ENCODE results near the gene GSDMA.

The GSDMA gene, protein sequence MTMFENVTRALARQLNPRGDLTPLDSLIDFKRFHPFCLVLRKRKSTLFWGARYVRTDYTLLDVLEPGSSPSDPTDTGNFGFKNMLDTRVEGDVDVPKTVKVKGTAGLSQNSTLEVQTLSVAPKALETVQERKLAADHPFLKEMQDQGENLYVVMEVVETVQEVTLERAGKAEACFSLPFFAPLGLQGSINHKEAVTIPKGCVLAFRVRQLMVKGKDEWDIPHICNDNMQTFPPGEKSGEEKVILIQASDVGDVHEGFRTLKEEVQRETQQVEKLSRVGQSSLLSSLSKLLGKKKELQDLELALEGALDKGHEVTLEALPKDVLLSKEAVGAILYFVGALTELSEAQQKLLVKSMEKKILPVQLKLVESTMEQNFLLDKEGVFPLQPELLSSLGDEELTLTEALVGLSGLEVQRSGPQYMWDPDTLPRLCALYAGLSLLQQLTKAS

DNA sequence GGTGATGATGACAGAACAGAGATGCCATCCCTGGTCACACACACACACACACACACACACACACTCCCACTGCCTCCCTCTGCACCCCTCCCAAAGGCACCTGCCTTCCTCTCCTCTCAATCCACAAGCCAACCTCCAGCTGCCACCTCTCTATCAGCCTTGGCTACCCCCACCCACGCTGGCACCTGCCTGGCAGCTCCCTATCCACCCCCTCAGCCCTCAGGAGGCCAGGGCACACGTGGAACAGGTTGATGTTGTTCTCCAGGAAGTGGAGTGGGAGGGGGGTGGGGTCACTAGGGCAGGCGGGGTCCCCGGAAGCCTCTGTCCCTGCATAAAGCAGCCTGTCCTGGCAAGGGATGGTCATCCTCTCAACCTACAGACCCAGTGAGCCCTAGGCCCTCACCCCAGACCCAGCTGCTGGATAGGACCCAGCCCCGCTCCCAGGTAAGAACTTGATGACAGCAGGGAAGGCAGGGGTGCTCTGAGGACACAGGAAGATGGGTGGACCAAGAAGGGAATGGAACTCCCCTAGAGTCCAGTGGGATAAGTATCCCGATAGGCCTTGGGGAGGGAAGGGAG lies at the start of gene GSDMA:
TSS of gene GSDMA (plus strand) at position 363 of the 579 bp plus-strand sequence. CDS start 2,684 bp downstream, outside the sequence.
- no peak for DNase-seq

DNA sequence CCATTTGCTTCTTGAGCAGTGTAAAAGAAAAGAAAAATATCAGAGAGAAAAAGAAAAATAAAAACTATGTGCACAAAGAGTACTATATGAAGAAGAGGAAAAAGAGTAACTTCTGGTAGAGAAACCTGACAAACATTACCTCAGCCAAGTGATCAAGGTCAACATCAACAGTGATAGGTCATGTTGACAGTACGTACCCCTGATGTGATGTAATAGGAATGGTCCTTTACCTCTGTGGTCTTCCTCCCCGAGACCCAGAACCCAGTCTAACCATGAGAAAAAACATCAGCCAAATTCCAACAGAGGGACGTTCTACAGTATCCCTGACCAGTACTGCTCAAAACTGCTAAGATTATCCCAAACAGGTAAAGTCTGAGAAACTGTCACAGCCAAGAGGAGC lies 48.8 kb upstream of the GSDMA start:
- DNase-seq, result no peak

DNA sequence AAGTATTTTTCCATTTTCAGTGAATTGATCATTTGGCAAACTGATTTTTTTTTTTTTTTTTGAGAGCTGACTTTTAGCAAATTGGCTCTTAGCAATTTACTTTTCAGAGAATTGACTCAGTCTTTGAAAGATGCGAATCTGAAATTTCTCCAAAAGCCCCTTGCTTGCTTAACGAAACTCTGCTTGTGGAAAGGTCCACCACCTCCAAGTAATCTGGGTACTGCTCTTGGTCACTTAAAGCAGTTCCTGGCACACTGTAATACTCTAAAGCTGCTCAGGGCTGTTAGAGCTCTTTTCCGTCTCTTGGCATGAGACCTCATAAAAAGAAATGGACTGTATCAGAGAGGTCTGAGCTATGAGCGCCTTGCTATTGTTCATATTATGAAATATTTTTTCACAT lies 47.2 kb upstream of the GSDMA start:
- no peak for DNase-seq

DNA sequence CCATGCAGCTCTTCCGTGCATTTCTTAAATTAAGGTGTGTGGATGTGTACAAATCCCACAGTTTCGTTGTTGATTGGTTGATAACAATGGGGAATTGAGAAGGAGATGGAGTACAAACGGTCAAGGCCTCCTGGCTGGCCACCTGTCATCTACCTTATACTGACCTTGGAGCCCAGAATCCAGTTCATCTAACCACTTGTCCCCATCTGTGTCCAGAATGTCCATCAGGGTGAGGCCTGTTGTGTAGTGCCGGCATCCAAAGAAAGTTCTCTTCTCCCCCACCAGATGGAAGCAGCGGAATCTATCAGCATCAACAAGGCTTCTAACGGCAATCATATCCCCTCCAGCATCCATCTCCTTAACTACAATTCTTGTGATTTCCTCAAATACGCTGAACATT lies 45.9 kb upstream of the GSDMA start:
- DNase-seq, result no peak

DNA sequence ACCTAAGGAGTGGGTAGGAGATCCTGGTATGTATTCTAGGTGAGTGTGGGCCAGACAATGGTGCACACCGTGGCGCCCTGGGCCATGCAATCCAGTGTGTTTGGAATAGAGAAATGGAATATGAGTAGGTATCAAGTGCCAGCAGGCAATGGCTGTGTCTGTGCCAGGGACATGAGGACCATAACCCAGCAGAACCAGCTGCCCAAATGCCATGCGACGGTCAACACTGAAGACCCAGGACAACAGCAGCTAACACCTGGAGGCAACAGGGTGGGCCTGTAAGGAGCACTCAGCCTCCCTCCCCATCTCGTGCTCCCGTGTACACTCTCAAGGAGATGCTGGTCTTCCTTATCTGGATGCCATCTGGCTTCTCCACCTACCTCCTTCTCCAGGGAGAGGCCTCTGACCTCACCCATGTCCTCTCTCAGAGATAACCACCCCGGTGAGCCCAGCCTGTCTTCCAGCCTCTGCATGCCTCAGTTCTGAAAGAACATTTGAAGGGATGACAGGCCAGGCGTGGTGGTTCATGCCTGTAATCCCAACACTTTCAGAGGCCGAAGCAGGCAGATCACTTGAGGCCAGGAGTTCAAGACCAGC lies 43.6 kb upstream of the GSDMA start:
- DNase-seq, result no peak

DNA sequence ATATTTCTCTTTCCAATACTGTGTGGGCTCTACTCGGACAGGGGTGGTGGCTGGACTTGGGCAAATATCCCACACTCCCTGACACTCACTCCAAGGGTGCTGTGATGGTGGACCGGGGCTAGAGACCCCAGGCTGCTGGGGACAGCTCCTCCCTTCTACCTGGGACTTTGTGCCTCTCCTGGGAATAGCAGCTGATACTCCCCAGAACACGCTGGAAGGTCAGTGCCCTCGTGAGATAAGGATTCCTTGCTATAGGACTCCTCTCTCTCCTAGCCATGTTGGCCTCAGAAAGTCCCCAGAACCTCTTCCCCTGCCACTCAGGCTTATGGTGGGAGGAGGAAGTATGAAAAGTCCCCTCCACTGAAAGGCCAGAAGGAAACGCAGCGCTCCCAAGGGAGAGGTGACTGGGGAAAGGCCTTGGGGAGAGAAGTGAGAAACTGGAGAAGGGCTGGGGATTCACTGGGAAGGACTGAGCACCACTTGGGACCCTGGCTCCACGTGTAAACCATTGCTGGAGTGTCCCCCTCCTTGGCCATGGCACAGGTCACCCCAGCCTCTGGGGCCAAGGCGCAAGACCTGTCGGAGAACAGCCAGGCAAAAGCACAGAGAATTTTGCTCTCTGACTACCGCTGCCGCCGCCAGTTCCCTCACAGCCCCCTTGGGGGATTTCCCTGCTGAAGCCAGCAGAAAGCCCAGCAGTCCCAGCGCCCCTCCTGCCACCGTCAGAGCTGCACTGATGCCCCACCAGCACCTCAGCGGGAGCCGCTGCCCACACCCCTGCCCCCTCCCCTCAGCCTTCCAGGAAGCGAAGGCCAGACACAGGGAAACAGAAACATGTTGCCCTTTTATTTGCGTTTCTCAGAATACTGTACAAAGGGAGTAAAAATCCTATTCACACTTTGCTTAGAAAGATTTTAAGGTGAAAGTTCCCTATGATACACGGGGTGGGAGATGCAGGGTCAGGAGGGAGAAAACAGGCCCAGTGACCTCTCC lies 42.3 kb upstream of the GSDMA start:
- DNase-seq, result peak; percentile 46 to 63

DNA sequence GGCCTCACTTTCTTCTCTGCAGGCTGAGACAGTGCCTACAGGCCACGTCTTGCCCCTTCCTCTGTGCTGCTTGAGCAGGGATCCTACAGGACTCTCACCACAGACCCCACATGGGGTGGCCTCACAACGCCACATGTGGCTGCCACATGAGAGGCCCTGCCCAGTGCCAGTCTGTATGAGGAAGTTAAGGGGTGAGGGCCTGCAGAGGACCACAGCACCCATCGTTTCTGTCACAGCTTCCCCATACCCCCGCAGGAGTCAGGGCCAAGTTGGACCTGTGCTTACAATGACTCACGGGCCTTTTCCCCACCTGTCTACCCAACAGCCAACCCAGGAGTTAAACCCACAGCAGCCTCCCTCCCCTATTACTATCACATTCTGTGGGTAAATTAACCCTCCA lies 41.5 kb upstream of the GSDMA start:
- DNase-seq, result no peak

DNA sequence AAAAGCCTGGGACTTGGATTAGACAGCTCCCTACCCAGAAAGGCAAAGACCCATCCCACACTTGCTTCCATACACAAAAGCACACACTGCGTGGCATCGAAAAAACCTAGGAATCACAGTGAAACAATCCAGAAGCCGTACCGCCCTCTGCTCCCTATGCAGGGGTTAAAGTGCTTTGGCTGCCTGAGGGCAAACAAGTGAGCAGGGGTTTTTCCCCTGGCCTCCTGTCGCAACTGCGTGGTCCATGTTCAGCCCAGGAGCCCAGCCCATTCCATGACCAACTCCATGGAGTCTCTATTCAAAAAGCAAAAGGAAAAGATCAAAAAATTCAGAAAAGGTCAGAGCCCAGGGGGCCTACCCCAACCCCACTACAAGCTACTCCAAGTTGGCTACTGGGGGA lies 40.8 kb upstream of the GSDMA start:
- DNase-seq, result no peak

DNA sequence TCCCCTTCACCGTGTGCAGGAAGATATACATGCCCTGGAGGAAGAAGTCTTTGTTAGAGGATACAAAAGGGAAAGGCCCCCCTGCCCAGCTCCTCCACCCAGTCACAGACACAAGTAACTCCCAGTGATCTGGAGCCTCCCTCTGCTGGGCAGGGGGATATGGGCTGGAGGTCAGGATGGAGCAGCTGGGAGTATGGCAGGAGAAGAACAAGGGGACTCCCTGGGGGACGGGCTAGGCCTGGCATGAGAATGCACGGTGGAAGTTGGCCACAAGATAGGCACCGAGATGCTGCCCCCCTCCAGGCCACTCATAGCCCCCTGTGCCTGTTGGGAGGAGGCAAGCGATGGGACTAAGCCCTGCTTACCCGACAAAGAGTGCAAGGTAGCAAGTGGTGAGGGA lies 39.6 kb upstream of the GSDMA start:
- no peak for DNase-seq

DNA sequence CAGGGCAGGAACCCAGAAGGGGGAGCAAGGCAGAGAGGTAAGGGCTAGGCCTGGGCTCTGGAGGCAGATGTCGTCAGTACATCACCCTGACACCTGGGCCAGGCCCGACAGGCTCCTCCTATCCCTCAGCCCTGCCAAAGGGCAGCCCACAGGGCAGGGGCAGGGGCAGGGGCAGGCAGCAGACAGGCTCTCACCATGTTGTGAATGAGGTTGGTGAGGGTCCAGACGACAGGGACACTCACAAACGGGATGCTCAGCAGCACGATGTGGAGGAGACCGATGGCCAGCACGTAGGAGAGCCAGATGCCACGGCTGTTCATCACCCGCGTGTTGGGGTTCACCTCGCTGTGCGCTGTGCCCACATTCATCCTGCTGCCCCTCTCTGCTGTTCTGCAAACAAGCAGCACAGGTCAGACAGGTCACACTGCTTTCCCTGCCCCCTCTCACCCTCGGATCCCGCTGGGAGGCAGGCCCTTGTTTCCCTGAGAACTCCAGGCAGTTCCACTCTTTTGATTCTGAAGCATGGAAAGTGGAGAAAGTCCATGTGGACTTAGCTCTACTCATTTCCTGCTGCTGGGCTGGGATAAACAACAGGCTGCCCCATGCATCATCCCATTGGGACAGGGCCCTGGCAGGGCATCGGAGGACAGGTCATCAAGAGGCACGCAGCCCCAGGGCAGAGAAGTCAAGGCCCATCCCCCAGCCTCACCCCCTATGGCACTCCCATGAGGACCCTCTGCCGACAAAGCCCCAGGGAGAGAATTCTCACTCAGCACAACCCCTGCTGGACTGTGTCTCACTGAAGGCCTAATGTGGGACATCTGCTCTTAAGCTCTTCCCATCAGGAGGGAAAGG lies 38.7 kb upstream of the GSDMA start:
- DNase-seq, result no peak

DNA sequence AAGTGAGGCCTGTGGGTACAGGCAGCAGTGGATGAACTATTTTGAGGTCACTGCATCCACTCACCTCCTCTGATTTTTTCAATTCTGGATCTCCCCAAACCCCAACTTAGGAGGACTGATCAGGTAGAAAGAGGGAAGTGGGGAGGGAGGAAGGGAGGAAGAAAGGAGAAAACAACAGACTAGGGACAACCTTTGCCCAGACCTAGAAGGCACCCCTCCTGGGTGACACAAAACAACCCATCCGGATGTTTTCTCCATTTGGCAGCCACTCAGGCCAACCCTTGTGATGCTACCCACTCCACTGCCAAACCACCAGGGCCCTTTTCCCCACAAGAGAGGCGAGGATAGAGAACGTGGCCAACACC lies 38.1 kb upstream of the GSDMA start:
- DNase-seq, result no peak

DNA sequence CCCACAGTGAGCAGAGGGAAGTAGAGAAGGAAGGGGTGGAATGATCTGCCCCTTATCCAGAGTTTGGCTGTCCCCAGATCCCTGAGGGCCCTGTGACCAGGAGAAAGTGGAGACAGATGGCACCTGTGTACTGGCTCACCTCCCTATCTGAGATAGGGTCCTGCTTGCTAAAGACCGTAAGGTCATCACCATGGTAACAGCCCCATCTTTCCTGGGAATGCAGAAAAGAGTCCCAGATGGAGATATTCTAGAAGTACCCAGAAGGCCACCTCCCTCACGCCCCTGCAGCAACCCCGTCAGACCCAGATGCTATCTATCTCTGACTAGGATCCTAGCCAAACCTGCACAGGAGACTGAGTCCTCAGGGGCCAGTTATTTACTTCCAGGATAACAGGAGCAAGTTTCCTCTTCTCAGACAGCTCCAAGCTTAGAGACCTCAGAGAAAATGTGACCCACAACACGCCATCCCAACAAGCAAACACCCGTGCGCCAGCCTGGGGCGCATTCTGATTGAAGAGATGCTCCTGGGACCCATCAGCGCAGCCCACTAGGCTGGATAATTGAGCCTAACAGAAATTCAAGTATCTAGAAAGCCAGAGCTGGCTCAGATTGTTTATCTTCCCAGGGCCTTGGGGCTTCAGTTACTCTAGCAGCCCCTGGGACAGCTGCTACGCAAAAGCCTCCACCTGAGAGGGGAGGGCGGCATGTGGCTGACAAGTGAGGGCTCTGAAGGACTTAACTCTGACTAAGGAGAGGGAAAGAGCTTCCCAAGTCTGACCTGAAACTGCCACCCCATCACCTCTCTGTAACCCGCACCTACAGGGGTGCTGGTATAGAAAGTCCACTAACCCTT lies 37.3 kb upstream of the GSDMA start:
- DNase-seq, result no peak

DNA sequence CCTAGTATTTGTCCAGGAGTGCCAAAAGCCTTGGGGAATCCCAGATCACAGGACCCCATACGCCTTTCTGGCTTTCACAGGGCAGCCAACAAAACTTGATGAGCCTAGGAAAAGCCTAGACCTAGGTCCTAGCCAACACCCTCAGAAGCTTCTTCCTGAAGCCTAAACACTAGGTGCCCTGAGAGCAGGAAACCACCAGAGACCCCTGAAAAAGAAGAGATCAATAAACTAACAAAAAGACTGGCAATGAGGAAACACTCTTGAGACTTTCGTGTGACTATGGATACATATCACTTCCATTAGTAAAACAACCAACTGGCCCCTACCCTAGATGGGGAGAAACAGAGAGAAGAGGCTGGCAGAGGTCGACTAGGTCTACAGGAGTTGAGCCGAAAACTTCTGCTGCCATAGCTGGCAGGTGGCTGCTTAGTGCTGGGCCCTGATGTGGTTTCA lies 36.6 kb upstream of the GSDMA start:
- no peak for DNase-seq

DNA sequence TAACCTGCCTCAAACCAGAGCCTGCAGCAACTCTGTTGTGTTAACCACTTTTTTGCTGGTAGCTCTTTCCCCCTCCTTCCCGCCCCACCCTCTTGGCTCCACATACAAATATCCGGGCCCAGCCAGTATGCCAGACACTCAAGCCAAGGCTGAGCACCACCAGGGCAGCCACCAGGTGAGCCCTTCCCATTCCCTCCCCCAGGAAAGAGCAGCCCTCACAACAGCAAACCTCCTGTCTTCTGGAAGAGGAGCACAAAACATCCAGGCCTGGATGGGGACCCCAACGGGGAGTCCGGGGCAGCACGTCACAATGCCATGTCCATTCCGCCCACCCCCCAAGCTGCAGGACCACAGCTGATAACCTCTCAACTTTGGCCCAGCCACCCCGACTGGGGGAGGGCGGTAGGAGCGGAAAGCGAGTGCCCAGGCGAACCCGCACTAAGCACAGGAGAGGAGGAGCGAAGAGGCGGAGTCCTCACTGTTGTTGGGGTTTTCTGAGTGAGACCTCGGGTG lies 36.2 kb upstream of the GSDMA start:
- DNase-seq, result peak; percentile 51 to 76

DNA sequence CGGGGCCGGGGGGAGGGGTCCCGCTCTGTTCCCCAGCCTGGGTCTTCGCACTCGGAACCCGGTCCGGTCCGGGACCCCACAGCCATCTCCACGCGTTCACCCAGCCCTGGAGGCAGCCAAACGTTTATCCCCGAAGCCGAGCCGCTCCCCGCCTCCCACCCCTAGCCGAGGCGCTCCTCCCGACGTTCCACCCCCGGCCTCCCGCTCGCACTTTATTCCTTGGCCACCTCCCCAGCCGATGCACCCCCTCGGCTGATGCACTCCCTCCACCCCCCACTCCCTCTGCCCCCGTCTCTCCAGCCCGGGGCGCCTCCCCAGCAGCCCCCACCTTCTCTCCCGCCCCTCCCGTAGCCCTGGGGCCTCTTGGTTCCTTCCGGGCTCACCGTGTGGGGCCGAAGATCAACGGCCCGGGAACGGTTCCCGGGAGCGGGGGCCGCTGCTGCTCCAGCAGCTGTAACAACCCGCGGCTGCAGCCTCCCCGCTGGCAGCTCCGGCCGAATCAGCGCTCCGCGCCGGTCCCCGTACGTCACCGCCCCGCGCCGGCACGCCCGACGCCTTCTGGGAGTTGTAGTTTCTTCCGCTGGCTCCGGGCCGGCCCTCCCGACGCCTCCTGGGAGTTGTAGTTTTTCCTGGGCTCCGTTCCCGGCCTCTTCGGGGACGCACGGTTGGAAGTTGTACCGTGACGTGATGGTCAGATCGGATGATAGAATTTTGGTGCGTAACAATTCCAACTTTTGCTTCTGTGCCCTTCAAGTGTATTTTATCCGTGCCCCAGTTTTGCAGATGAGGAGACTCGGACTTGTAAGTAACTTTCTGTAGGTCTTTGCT lies 35.5 kb upstream of the GSDMA start, which contains the start of the genes LRRC3C and ORMDL3:
TSS of gene LRRC3C (plus strand) at position 632 of the 828 bp plus-strand sequence. CDS start 13,792 bp downstream, outside the sequence.
TSS of gene ORMDL3 (minus strand) at position 501 of the 828 bp plus-strand sequence. CDS start 3,398 bp downstream, outside the sequence.
- peak; percentile 92 for DNase-seq

DNA sequence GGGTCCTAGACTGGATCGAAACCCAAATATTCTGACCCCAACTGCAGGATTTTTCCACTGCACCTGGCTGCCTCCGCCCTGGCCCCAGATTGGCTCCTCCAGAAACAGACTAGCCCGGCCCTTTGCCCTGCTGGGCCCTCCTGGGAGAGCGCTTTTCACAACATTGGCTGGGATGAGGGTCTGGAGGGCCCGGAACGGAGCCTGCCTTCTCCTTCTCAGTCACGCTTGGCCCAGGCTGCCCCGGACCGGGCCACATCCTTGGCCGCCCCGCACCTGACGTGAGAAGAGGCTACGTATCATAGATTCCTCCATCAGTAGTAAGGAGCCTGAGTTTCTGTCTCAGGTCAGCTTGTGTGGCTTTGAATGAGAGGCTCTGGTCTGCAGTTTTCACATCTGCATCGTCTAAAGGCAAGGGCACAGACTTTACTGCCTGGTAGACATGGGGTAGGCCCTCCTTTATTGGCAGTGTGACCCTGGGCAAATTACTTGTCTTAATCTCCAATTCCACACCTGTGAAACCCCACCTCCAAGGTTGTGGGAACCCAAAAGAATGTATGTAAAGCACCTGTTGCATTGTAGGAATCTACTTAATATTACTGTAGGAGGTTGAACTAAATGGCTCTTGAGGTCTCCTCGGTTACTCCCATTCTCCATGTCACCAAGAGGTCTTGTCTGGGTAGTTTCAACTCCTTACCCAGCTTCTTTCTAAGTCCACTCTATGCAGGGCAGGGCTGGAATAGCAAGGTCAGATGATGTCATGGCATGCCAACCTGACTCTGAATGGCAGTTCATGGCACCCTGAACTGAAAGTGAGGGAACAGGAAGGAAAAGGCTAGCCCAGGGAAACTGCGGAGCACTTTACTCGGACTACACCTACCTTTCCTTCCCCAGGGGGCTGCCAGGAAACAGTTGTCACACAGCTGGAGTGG lies 34.6 kb upstream of the GSDMA start:
- no peak for DNase-seq

DNA sequence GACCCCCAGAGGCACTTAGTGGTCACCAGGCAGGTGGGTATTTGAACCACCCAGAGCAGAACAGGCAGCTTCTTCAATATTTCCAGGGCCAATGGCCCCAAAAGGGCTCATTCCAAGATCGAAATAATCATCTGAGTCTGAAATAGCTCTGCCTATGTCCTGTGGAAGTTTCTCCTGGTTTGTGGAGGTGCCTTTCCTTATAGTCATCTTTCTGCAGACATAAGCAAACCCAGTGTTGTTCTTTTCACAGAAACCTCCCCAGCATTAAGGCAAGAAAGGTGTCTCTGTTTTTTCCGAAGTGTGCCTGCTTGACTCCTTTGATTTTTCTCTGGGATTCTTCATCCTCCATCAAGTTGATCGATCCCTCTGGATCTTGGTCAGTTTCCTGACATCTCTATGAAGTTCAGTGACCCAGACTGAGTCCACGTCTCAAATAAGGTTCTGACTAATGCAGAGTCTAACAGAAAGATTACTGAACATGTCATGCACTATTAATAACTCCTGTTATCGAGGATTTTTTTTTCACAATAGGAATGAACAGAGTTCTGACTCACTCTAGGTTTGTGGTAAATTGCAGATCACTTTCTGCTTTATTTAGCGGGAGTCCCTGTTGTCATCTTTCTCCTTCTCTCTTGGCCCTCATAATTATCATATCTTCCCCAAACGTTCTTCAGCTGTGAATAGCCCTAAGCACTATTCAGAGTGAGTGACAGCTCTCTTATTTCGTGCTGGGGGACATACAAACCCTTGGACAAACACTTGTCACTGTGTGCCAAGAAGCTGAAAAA lies 33.8 kb upstream of the GSDMA start:
- DNase-seq, result no peak
